Body of pancreas (tissue), 4 donors: Measurements from ENCODE around the gene AGBL5.

Experiments used
- POLR2A ChIP-seq, 3 donors: fragments of 450-650 bp; IDR thresholded peaks; one replicate each; pipeline ENCODE4 v1.6.1; 2016; ENCODE audit warnings: antibody characterized with exemption in 3 of 3, mild to moderate bottlenecking in 2 of 3
- TF ChIP-seq, protein P1 (sequence below), 7 experiments: fragments of 450-650 bp in 4 of 7; fragments of 200-600 bp in 3 of 7; sonication (generic) in 3 of 7; IDR thresholded peaks; one replicate each; pipeline ENCODE4 v1.5.1; 2016 to 2019; ENCODE audit warnings: antibody characterized with exemption in 7 of 7

DNA sequence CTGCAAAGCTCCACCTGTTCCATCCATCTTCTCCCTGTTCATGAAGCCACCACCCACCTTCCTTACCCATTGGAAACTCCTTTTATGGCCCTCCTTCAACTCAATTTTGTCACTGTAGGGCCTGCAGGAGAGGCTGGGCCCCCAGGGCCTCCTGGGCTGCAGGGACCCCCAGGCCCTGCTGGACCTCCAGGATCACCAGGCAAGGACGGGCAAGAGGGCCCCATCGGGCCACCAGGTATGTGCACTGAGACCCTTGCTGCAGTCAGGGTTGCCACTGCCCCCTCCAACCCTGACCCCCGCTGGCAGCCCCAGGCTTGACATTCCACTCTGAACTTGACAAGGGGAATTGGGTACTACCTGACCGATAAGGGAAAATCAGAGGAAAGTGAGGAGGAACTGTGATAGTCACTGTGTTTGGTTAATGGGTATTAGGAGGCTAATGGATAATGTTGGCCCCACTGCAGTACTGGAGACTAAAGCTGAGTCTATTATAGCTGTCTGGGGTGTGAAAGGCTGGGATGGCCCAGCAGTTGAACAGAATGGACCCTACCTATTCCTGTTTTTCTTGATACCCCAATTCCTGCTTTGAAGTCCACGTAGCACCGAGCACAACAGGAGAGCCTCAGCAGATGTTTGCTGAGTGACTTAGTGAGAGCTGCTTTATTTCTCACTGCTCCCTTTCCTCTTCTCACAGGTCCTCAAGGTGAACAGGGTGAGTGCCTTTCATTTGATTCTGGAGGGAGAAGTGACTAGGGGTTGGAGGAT lies 33.0 kb downstream of the AGBL5 start:
- TF ChIP-seq, protein P1, sequence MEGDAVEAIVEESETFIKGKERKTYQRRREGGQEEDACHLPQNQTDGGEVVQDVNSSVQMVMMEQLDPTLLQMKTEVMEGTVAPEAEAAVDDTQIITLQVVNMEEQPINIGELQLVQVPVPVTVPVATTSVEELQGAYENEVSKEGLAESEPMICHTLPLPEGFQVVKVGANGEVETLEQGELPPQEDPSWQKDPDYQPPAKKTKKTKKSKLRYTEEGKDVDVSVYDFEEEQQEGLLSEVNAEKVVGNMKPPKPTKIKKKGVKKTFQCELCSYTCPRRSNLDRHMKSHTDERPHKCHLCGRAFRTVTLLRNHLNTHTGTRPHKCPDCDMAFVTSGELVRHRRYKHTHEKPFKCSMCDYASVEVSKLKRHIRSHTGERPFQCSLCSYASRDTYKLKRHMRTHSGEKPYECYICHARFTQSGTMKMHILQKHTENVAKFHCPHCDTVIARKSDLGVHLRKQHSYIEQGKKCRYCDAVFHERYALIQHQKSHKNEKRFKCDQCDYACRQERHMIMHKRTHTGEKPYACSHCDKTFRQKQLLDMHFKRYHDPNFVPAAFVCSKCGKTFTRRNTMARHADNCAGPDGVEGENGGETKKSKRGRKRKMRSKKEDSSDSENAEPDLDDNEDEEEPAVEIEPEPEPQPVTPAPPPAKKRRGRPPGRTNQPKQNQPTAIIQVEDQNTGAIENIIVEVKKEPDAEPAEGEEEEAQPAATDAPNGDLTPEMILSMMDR (IDR thresholded peaks at IDR 0.05): no peak
- no peak for TF ChIP-seq POLR2A (IDR thresholded peaks at IDR 0.05)
